DOHH2 (cell line): Measurements from ENCODE around the gene GSK3B.

Source experiments
- EZH2phosphoT487 ChIP-seq: fragments of 200-600 bp; sonication (generic); IDR thresholded peaks from 2 replicates; pipeline ENCODE4 v1.6.1; 2017; ENCODE audit warnings: borderline replicate concordance, mild to moderate bottlenecking, antibody characterized with exemption, low read length, moderate library complexity, mixed read lengths
- TF ChIP-seq, protein P1 (sequence below): fragments of 200-600 bp; sonication (generic); IDR thresholded peaks from one replicate; pipeline ENCODE4 v1.5.1; 2014; ENCODE audit warnings: antibody characterized with exemption, mild to moderate bottlenecking, low read depth, low read length; ENCODE audit not compliant: poor library complexity, severe bottlenecking

DNA sequence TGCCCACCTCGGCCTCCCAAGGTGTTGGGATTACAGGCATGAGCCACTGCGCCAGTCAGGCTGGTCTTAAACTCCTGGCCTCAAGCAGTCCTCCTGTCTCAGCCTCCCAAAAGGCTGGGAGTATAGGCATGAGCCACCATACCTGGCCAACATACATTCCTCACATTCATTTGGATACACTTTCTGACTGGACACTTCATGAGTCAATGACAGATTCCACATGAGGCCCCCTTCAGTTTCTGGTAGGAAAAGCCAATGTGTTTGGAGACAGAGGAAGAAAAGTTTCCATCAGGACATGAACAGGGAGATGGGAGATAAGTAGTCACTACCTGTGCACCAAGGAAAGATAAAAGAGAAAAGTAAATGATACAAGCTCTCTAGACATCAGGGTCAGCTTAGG is 49.4 kb upstream of the GSK3B start:
- TF ChIP-seq, protein P1, sequence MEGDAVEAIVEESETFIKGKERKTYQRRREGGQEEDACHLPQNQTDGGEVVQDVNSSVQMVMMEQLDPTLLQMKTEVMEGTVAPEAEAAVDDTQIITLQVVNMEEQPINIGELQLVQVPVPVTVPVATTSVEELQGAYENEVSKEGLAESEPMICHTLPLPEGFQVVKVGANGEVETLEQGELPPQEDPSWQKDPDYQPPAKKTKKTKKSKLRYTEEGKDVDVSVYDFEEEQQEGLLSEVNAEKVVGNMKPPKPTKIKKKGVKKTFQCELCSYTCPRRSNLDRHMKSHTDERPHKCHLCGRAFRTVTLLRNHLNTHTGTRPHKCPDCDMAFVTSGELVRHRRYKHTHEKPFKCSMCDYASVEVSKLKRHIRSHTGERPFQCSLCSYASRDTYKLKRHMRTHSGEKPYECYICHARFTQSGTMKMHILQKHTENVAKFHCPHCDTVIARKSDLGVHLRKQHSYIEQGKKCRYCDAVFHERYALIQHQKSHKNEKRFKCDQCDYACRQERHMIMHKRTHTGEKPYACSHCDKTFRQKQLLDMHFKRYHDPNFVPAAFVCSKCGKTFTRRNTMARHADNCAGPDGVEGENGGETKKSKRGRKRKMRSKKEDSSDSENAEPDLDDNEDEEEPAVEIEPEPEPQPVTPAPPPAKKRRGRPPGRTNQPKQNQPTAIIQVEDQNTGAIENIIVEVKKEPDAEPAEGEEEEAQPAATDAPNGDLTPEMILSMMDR: no peak
- TF ChIP-seq EZH2phosphoT487: no peak
